ENCODE data around the gene PCNX2.

DNA sequence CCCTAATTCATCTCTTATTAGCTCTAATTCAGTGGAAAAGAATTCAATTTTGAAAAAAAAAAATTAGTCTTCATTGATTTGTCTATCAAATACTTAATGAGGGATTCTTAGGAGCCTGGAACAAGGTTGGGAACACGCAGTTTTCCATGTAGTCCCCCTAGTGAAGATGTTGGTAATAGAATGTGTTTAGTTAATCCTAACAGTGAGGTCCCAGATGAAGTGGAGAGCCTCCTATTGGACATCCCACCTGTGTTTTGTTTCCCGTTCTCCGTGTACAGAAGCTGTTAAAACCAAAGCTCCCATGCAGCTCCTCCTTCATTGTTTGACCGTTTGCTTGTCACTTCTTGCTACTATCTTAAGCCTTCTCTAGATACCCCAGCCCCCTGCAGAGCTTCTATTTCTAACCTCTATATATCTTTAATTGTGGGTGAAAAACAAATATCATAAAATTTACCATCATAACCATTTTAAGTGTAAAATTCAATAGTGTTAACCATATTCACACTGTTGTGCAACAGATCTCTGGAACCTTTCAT lies 67.5 kb downstream of the PCNX2 start:
- TF ChIP-seq, protein P1, sequence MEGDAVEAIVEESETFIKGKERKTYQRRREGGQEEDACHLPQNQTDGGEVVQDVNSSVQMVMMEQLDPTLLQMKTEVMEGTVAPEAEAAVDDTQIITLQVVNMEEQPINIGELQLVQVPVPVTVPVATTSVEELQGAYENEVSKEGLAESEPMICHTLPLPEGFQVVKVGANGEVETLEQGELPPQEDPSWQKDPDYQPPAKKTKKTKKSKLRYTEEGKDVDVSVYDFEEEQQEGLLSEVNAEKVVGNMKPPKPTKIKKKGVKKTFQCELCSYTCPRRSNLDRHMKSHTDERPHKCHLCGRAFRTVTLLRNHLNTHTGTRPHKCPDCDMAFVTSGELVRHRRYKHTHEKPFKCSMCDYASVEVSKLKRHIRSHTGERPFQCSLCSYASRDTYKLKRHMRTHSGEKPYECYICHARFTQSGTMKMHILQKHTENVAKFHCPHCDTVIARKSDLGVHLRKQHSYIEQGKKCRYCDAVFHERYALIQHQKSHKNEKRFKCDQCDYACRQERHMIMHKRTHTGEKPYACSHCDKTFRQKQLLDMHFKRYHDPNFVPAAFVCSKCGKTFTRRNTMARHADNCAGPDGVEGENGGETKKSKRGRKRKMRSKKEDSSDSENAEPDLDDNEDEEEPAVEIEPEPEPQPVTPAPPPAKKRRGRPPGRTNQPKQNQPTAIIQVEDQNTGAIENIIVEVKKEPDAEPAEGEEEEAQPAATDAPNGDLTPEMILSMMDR (IDR thresholded peaks at IDR 0.05 in 2 of 3, conservative IDR thresholded peaks at IDR 0.05 in 1 of 3; ENCODE audit: borderline replicate concordance in 1 of 3, insufficient read depth in 1 of 3, low read depth in 2 of 3, low read length in 2 of 3), result no peak
- TF ChIP-seq POLR2A (IDR thresholded peaks at IDR 0.05; ENCODE audit: borderline replicate concordance, extremely low read depth, insufficient read depth, insufficient read length) (no peak), POLR2AphosphoS5 (IDR thresholded peaks at IDR 0.05; ENCODE audit: low read depth, low read length) (no peak), EZH2 (IDR thresholded peaks at IDR 0.05) (no peak), MAX (IDR thresholded peaks at IDR 0.05) (no peak), CEBPB (IDR thresholded peaks at IDR 0.05; ENCODE audit: low read depth) (no peak), ZBTB33 (IDR thresholded peaks at IDR 0.05; ENCODE audit: extremely low read depth, insufficient replicate concordance, low read length) (no peak)

Data from HCT116 (cell line).